K562 treated with DMSO at 1 percent for 24 hours (cell line): ENCODE results near the gene PKN1. TPM values are rescaled to one million over a fixed set of nuclear protein-coding genes. Genes with fewer than 3 reads are reported as not detected.

Experiments used
- total RNA-seq: library from RNA; unstranded; fragments of 300-600 nt; gene quantifications from 2 replicates; pipeline ENCODE4 v1.2.3, GENCODE V29; 2022; ENCODE audit warnings: low read depth; ENCODE audit not compliant: insufficient read depth

PKN1 gene
- 366 and 368 TPM in 2 replicates for total RNA-seq

GRCh38 chr19:14432791-14433553 is at the start of gene PKN1:
TSS of gene PKN1 (plus strand) at chr19:14433306. CDS start at chr19:14433522, 216 bp downstream.

GRCh38 chr19:14419106-14419813 is 13.8 kb upstream of the PKN1 start, which contains the start of gene DDX39A:
TSS of gene DDX39A (minus strand) at chr19:14419341. CDS start at chr19:14413220, 6,121 bp downstream.

GRCh38 chr19:14475251-14476073 is 42.4 kb downstream of the PKN1 start, which contains the start of gene PTGER1:
TSS of gene PTGER1 (minus strand) at chr19:14475354. CDS start at chr19:14474320, 1,034 bp downstream.

GRCh38 chr19:14496029-14496833 is 63.1 kb downstream of the PKN1 start, which contains the start of gene GIPC1:
TSS of gene GIPC1 (minus strand) at chr19:14496127. CDS start at chr19:14482976, 13,151 bp downstream.

GRCh38 chr19:14517840-14518505 is 84.9 kb downstream of the PKN1 start, which contains the start of gene DNAJB1:
TSS of gene DNAJB1 (minus strand) at chr19:14518397. CDS start at chr19:14518349, 48 bp downstream.

Other genes starting within 250 kb of the PKN1 start
- gene ADGRL1, start 227.1 kb upstream of the PKN1 start, total RNA-seq, result 23.0 and 26.8 TPM in 2 replicates
- 48.8 and 52.1 TPM in 2 replicates for gene ADGRE5, start 51.9 kb upstream of the PKN1 start, total RNA-seq
- 195 and 215 TPM in 2 replicates for gene DDX39A, start 14.0 kb upstream of the PKN1 start, total RNA-seq
- gene PTGER1, start 42.0 kb downstream of the PKN1 start, total RNA-seq, result 0.34 TPM in 1 of 2 replicates, not detected in the other
- 215 and 217 TPM in 2 replicates for gene GIPC1, start 62.8 kb downstream of the PKN1 start, total RNA-seq
- gene DNAJB1, start 85.1 kb downstream of the PKN1 start, total RNA-seq, result 149 and 152 TPM in 2 replicates
- 434 and 485 TPM in 2 replicates for gene TECR, start 96.3 kb downstream of the PKN1 start, total RNA-seq
- gene NDUFB7, start 138.8 kb downstream of the PKN1 start, total RNA-seq, result 450 and 480 TPM in 2 replicates
- not detected in 2 replicates for gene CLEC17A, start 149.8 kb downstream of the PKN1 start, total RNA-seq
- gene ADGRE3, start 241.5 kb downstream of the PKN1 start, total RNA-seq, result not detected in 2 replicates